ENCODE data around the gene LMX1A. TPM values are rescaled to one million over a fixed set of nuclear protein-coding genes. Genes with fewer than 3 reads are reported as not detected.

Gene LMX1A
- total and polyA plus RNA-seq, 2 of the 13 experiments (the other 11 are each of a cell fraction or from before 2014, with no cell fraction given) = 0.07 TPM; not detected in 1

DNA sequence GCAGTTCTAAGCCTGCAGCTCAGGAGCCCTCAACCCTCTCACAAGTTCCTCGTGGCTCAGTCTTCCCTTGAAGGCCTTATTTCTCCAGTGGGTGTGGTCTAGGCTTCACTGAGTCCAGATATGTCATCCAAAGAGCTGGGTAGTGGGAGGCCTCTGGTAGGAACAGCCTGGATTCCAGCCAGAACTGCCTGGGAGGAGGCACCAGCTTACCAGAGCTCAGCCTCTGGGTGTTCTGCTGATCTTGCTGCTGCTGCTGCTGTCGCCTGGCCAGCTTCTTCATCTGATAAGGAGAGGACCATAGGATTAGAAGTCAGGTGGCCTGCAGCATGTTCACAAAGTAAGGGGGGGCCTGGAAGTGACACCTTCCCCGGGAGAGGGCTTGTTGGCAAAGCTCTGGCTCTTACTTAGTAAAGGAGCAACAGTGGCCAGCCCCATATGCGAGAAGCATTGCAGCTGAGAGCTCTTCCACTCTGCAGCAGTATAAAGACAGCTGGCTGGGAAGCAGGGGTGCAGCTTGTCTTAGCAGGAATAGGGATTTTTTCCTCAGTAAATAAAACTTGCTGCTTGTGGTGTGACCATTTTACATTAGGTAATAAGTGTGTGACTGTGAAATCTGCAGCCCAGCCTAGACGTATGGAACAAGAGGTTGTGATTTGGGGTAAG is 148.5 kb downstream of the LMX1A start:
- Histone ChIP-seq H3K4me2 (ENCODE audit: low read depth, low read length) (no peak overlapping the region), H4K20me1 (ENCODE audit: insufficient read depth, low read length) (no peaks in the 10 kb centered on the region), H3K4me3 (replicated peaks in 1 of 3; ENCODE audit: insufficient read depth in 1 of 3, low read depth in 2 of 3, low read length in 3 of 3) (no peak overlapping the region), H3K27ac (ENCODE audit: extremely low read length, insufficient read depth, low read length) (no peak overlapping the region), H3K27me3 (ENCODE audit: control insufficient read depth in 1 of 2, insufficient read depth in 2 of 2, low read length in 2 of 2) (no peaks in the 10 kb centered on the region; a peak in 1 of 5 replicates), H3K4me1 (ENCODE audit: insufficient read depth, low read length) (no peaks in the 10 kb centered on the region), H3K9me3 (ENCODE audit: low read length) (no peaks in the 10 kb centered on the region), H2AFZ (ENCODE audit: low read length) (no peak overlapping the region), H3K36me3 (replicated peaks in 1 of 2; ENCODE audit: control insufficient read depth in 1 of 2, insufficient read depth in 2 of 2, low read length in 2 of 2) (no peaks in the 10 kb centered on the region), H3K79me2 (ENCODE audit: insufficient read depth, low read length) (no peaks in the 10 kb centered on the region), H3K9ac (ENCODE audit: insufficient read depth, low read depth, low read length) (no peak overlapping the region)
- TF ChIP-seq HINFP (CRISPR knock-in tag; IDR thresholded peaks at IDR 0.05; ENCODE audit: low read depth) (no peak), TERF1 (CRISPR knock-in tag; IDR thresholded peaks at IDR 0.05) (no peak), ZBTB46 (CRISPR knock-in tag; IDR thresholded peaks at IDR 0.05; ENCODE audit: borderline replicate concordance) (no peak), SALL2 (CRISPR knock-in tag; IDR thresholded peaks at IDR 0.05) (no peak), RERE (CRISPR knock-in tag; IDR thresholded peaks at IDR 0.05; ENCODE audit: low read depth) (no peak), HDAC1 (CRISPR knock-in tag; IDR thresholded peaks at IDR 0.05) (no peak), ZNF234 (CRISPR knock-in tag; conservative IDR thresholded peaks at IDR 0.05) (no peak), CENPX (CRISPR knock-in tag; IDR thresholded peaks at IDR 0.05) (no peak)
- TF ChIP-seq, protein P1, sequence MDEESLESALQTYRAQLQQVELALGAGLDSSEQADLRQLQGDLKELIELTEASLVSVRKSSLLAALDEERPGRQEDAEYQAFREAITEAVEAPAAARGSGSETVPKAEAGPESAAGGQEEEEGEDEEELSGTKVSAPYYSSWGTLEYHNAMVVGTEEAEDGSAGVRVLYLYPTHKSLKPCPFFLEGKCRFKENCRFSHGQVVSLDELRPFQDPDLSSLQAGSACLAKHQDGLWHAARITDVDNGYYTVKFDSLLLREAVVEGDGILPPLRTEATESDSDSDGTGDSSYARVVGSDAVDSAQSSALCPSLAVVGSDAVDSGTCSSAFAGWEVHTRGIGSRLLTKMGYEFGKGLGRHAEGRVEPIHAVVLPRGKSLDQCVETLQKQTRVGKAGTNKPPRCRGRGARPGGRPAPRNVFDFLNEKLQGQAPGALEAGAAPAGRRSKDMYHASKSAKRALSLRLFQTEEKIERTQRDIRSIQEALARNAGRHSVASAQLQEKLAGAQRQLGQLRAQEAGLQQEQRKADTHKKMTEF (CRISPR knock-in tag; IDR thresholded peaks at IDR 0.05) = no peak
- FAIRE-seq (no peak), DNase-seq (ENCODE audit: low spot score) (no peak), ATAC-seq (no peak)
- in situ Hi-C loops (cut with HindIII; ENCODE audit: extremely low pct_ligation_motif_present, low pct_unique_long_range_greater_than_20kb) (no loop called here), intact Hi-C loops (cut with micrococcal nuclease; ENCODE audit: unreplicated experiment) (no loop called here)
- POLR2A ChIA-PET = no interaction called here
- BruUV-seq (replicated peaks) = no TSS peak
- CTCF ChIA-PET (ENCODE audit: low intra/inter-chr PET ratio, low total read pairs) = no interaction called here
- WGBS (ENCODE audit: low lambda C conversion rate) = 15% methylated on average over 2 of the region's 5 CpGs
